HUES48 (cell line): Measurements from ENCODE around the gene SH3PXD2B.
"Not testable (repeated sequence)": the region's sequence is repeated elsewhere in the genome, so short reads cannot be mapped to it uniquely, and the experiment has no call there.

ENCODE experiments used
- H3K27ac ChIP-seq: one replicate; pipeline ENCODE4 v1.7.0; 2013; ENCODE audit warnings: low read depth, low read length, inconsistent platforms
- H3K27me3 ChIP-seq: 2 replicates; pipeline ENCODE4 v1.6.1; 2013; ENCODE audit warnings: mild to moderate bottlenecking, low read length; ENCODE audit not compliant: control insufficient read depth, insufficient read depth
- H3K36me3 ChIP-seq: 2 replicates; pipeline ENCODE4 v1.6.1; 2013; ENCODE audit warnings: low read length; ENCODE audit not compliant: control insufficient read depth, insufficient read depth
- H3K4me1 ChIP-seq: 2 replicates; pipeline ENCODE4 v1.6.1; 2013; ENCODE audit warnings: mild to moderate bottlenecking, low read length; ENCODE audit not compliant: control insufficient read depth, insufficient read depth
- H3K4me3 ChIP-seq: 2 replicates; pipeline ENCODE4 v1.5.1; 2013; ENCODE audit warnings: mild to moderate bottlenecking, low read depth, low read length
- H3K9ac ChIP-seq: 2 replicates; pipeline ENCODE4 v1.6.1; 2013; ENCODE audit warnings: mild to moderate bottlenecking, low read depth, low read length, moderate library complexity
- H3K9me3 ChIP-seq: 2 replicates; pipeline ENCODE4 v1.6.1; 2013; ENCODE audit warnings: low read length; ENCODE audit not compliant: control insufficient read depth, insufficient read depth

SH3PXD2B gene

GRCh38 chr5:172377438-172377837, 76.9 kb downstream of the SH3PXD2B start:
- H3K27me3 ChIP-seq, result no peaks in the 10 kb centered on the region
- no peak overlapping the region for H3K9ac ChIP-seq
- H3K27ac ChIP-seq, result no peak overlapping the region
- H3K4me1 ChIP-seq, result no peaks in the 10 kb centered on the region
- H3K36me3 ChIP-seq, result peaks cover 71% of the 10 kb centered on the region
- H3K9me3 ChIP-seq, result no peaks in the 10 kb centered on the region
- H3K4me3 ChIP-seq, result no peak overlapping the region

GRCh38 chr5:172374783-172375182, 79.5 kb downstream of the SH3PXD2B start:
- Histone ChIP-seq H3K4me1 (no peaks in the 10 kb centered on the region), H3K27ac (no peak overlapping the region), H3K36me3 (peaks cover 61% of the 10 kb centered on the region), H3K4me3 (no peak overlapping the region), H3K9me3 (peaks cover 10% of the 10 kb centered on the region), H3K9ac (no peak overlapping the region), H3K27me3 (no peaks in the 10 kb centered on the region)

GRCh38 chr5:172373680-172374079, 80.6 kb downstream of the SH3PXD2B start:
- no peak overlapping the region for H3K4me3 ChIP-seq
- no peaks in the 10 kb centered on the region for H3K4me1 ChIP-seq
- no peak overlapping the region for H3K27ac ChIP-seq
- no peak overlapping the region for H3K9ac ChIP-seq
- H3K27me3 ChIP-seq, result no peaks in the 10 kb centered on the region
- peaks cover 55% of the 10 kb centered on the region for H3K36me3 ChIP-seq
- H3K9me3 ChIP-seq, result peaks cover 10% of the 10 kb centered on the region

- Histone ChIP-seq H3K4me1 (no peaks in the 10 kb centered on the region), H3K4me3 (no peak overlapping the region), H3K27me3 (no peaks in the 10 kb centered on the region), H3K9me3 (peaks cover 10% of the 10 kb centered on the region), H3K36me3 (peaks cover 43% of the 10 kb centered on the region), H3K27ac (no peak overlapping the region), H3K9ac (no peak overlapping the region)
Observed at GRCh38 chr5:172371684-172372083, 82.6 kb downstream of the SH3PXD2B start.

GRCh38 chr5:172370648-172371545, 83.4 kb downstream of the SH3PXD2B start:
- no peaks in the 10 kb centered on the region for H3K27me3 ChIP-seq
- H3K27ac ChIP-seq, result no peak overlapping the region
- peaks cover 10% of the 10 kb centered on the region for H3K9me3 ChIP-seq
- H3K36me3 ChIP-seq, result peaks cover 35% of the 10 kb centered on the region
- no peak overlapping the region for H3K4me3 ChIP-seq
- no peak overlapping the region for H3K9ac ChIP-seq
- H3K4me1 ChIP-seq, result no peaks in the 10 kb centered on the region

DNA sequence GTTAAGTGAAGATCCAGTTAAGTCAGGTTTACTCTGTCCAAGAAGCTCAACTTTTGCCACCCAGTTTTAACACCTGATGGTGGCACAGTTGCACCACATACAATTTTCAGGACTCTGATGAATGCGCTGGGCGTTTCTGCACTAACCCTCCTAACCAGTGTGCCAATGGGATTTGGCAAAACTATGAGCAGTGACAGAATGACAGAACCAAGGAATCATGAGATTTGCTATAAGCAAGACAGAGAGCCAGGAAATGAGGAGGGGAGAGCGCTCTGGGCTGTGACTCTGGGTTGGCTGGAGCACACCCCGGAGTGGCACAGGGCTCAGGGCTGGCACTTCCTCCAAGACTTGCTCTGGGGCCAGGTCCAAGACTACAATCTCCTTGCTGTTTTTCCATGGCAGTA, 84.1 kb downstream of the SH3PXD2B start:
- Histone ChIP-seq H3K36me3 (peaks cover 29% of the 10 kb centered on the region), H3K9me3 (peaks cover 10% of the 10 kb centered on the region), H3K4me3 (no peak overlapping the region), H3K27ac (no peak overlapping the region), H3K9ac (no peak overlapping the region), H3K27me3 (no peaks in the 10 kb centered on the region), H3K4me1 (no peaks in the 10 kb centered on the region)

DNA sequence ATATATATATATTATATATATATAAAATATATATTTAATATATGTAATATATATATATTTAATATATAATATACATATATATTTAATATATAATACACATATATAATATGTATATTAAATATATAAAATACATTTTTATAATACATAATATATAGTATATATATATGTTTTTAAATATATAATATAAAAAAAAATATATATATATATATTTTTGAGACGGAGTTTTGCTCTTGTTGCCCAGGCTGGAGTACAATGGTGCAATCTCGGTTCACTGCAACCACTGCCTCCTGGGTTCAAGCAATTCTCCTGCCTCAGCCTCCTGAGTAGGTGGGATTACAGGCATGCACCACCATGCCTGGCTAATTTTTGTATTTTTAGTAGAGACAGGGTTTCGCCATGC, 85.6 kb downstream of the SH3PXD2B start:
- H3K27me3 ChIP-seq, H3K4me1 ChIP-seq: not testable (repeated sequence)
- peaks cover 24% of the 10 kb centered on the region for H3K36me3 ChIP-seq

GRCh38 chr5:172365948-172366608, 88.2 kb downstream of the SH3PXD2B start:
- Histone ChIP-seq H3K9me3 (peaks cover 4% of the 10 kb centered on the region), H3K4me1 (no peaks in the 10 kb centered on the region), H3K4me3 (no peak overlapping the region), H3K36me3 (peaks cover 27% of the 10 kb centered on the region), H3K27me3 (no peaks in the 10 kb centered on the region), H3K27ac (no peak overlapping the region), H3K9ac (no peak overlapping the region)

More for the DNA sequence above, 85.6 kb downstream of the SH3PXD2B start:
- H3K4me3 ChIP-seq, H3K27ac ChIP-seq, H3K9ac ChIP-seq, H3K9me3 ChIP-seq: not testable (repeated sequence)

DNA sequence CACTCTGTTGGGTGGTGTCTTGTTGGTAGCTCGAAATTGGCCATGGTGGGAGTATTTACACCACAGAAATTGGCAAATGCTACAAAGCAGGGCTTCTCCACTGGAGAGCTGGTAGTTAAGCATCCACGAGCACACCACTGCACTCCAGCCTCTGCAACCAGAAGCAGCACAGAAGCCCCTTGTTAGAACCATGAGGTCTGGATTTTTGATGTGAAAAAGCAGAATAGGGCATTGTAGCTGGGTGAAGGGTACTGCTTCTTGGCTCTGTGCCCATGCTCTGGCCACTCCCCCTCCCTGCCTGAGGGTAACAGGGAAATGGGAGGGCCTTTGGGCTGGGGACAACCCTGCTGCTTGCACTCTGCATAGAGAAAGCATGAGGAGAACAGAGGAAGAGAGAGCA, 89.6 kb downstream of the SH3PXD2B start:
- Histone ChIP-seq H3K27me3 (no peaks in the 10 kb centered on the region), H3K27ac (no peak overlapping the region), H3K4me1 (no peaks in the 10 kb centered on the region), H3K9ac (no peak overlapping the region), H3K36me3 (peaks cover 34% of the 10 kb centered on the region), H3K4me3 (no peak overlapping the region), H3K9me3 (no peaks in the 10 kb centered on the region)

- Histone ChIP-seq H3K4me3 (no peak overlapping the region), H3K9me3 (no peaks in the 10 kb centered on the region), H3K27me3 (no peaks in the 10 kb centered on the region), H3K27ac (no peak overlapping the region), H3K4me1 (no peaks in the 10 kb centered on the region), H3K9ac (no peak overlapping the region), H3K36me3 (peaks cover 50% of the 10 kb centered on the region)
Observed at GRCh38 chr5:172362755-172363154, 91.6 kb downstream of the SH3PXD2B start.

- Histone ChIP-seq H3K36me3 (peaks cover 57% of the 10 kb centered on the region), H3K4me3 (no peak overlapping the region), H3K27ac (no peak overlapping the region)
Observed at GRCh38 chr5:172361566-172362238, 92.6 kb downstream of the SH3PXD2B start.

More at GRCh38 chr5:172361566-172362238, 92.6 kb downstream of the SH3PXD2B start:
- no peaks in the 10 kb centered on the region for H3K9me3 ChIP-seq
- H3K9ac ChIP-seq, result no peak overlapping the region
- H3K4me1 ChIP-seq, result no peaks in the 10 kb centered on the region
- no peaks in the 10 kb centered on the region for H3K27me3 ChIP-seq
